Erythroblast (primary cell): ENCODE measurements around the gene ARHGAP1.

Experiments used
- GATA1 ChIP-seq: IDR thresholded peaks from 2 replicates; pipeline ENCODE4 v1.6.1; 2011; ENCODE audit warnings: low read depth, mild to moderate bottlenecking, control low read depth, low read length, moderate library complexity
- POLR2A ChIP-seq: IDR thresholded peaks from 2 replicates; pipeline ENCODE4 v1.6.1; 2011; ENCODE audit warnings: mild to moderate bottlenecking, low read length

GRCh38 chr11:46679241-46680163 lies 20.9 kb downstream of the ARHGAP1 start:
- TF ChIP-seq POLR2A (no peak), GATA1 (no peak)
